BE2C (cell line): Measurements from ENCODE around the gene LHX5.
A peak's percentile ranks its signal among the peaks of the same experiment; 100 is the strongest.

Source experiments
- DNase-seq: peaks from one replicate; pipeline ENCODE4 v3.0.0-alpha.2; 2020
- H3K27me3 ChIP-seq: fragments of 250-450 bp; sonication (Bioruptor Pico); 2 replicates; pipeline ENCODE4 v1.5.1; 2020; ENCODE audit warnings: mild to moderate bottlenecking
- H3K36me3 ChIP-seq: fragments of 250-450 bp; sonication (Bioruptor Pico); 2 replicates; pipeline ENCODE4 v1.5.1; 2020; ENCODE audit warnings: mild to moderate bottlenecking
- H3K4me1 ChIP-seq: fragments of 250-450 bp; sonication (Bioruptor Pico); 2 replicates; pipeline ENCODE4 v1.5.1; 2020
- H3K4me3 ChIP-seq: 2 replicates; pipeline ENCODE4 v1.5.1; 2011; ENCODE audit warnings: low read depth, low read length
- H3K9me3 ChIP-seq: fragments of 250-450 bp; sonication (Bioruptor Pico); 2 replicates; pipeline ENCODE4 v1.5.1; 2020
- CTCF ChIP-seq: IDR thresholded peaks from 2 replicates; pipeline ENCODE4 v1.5.1; 2012; ENCODE audit warnings: mild to moderate bottlenecking, low read depth, low read length

LHX5 gene

GRCh38 chr12:113462117-113462774, 9.4 kb downstream of the LHX5 start:
- Histone ChIP-seq H3K9me3 (no peaks in the 10 kb centered on the region), H3K4me1 (no peaks in the 10 kb centered on the region), H3K4me3 (peak overlapping the region; percentile 41; the same call in 1 of the 2 replicates), H3K36me3 (no peaks in the 10 kb centered on the region), H3K27me3 (peaks cover 69% of the 10 kb centered on the region)
- peak; percentile 91 for TF ChIP-seq CTCF
- DNase-seq, result peak; percentile 89

GRCh38 chr12:113461666-113462065, 10.0 kb downstream of the LHX5 start:
- no peak for DNase-seq
- peaks cover 63% of the 10 kb centered on the region for H3K27me3 ChIP-seq
- H3K4me3 ChIP-seq, result no peak overlapping the region
- no peaks in the 10 kb centered on the region for H3K4me1 ChIP-seq
- peak; percentile 88 for TF ChIP-seq CTCF
- H3K36me3 ChIP-seq, result no peaks in the 10 kb centered on the region
- H3K9me3 ChIP-seq, result no peaks in the 10 kb centered on the region

GRCh38 chr12:113459981-113460380, 11.7 kb downstream of the LHX5 start:
- TF ChIP-seq CTCF, result no peak
- Histone ChIP-seq H3K4me3 (no peak overlapping the region), H3K36me3 (no peaks in the 10 kb centered on the region), H3K27me3 (peaks cover 50% of the 10 kb centered on the region), H3K4me1 (no peaks in the 10 kb centered on the region), H3K9me3 (no peaks in the 10 kb centered on the region)
- no peak for DNase-seq

- DNase-seq, result no peak
- Histone ChIP-seq H3K4me3 (no peak overlapping the region), H3K27me3 (peaks cover 33% of the 10 kb centered on the region), H3K4me1 (no peaks in the 10 kb centered on the region), H3K36me3 (no peaks in the 10 kb centered on the region), H3K9me3 (no peaks in the 10 kb centered on the region)
- TF ChIP-seq CTCF, result no peak
Observed at GRCh38 chr12:113457710-113458109, 14.0 kb downstream of the LHX5 start.

- H3K4me1 ChIP-seq, result no peaks in the 10 kb centered on the region
- no peaks in the 10 kb centered on the region; the same call in 1 of the 2 replicates for H3K9me3 ChIP-seq
- TF ChIP-seq CTCF, result no peak
- no peaks in the 10 kb centered on the region for H3K36me3 ChIP-seq
- peaks cover 33% of the 10 kb centered on the region for H3K27me3 ChIP-seq
- no peak overlapping the region for H3K4me3 ChIP-seq
- DNase-seq, result no peak
Observed at GRCh38 chr12:113457185-113457584, 14.5 kb downstream of the LHX5 start.

- no peak overlapping the region for H3K4me3 ChIP-seq
- no peaks in the 10 kb centered on the region for H3K36me3 ChIP-seq
- peaks cover 33% of the 10 kb centered on the region for H3K27me3 ChIP-seq
Observed at GRCh38 chr12:113456761-113457160, 14.9 kb downstream of the LHX5 start.

More at GRCh38 chr12:113456761-113457160, 14.9 kb downstream of the LHX5 start:
- no peak for TF ChIP-seq CTCF
- no peaks in the 10 kb centered on the region for H3K4me1 ChIP-seq
- no peaks in the 10 kb centered on the region; the same call in 1 of the 2 replicates for H3K9me3 ChIP-seq
- DNase-seq, result no peak
